SU-DHL-6 (cell line): ENCODE results near the gene TMA7B.

ENCODE experiments used
- EZH2phosphoT487 ChIP-seq: fragments of 200-600 bp; sonication (generic), shearing (Covaris generic); conservative IDR thresholded peaks from 2 replicates; pipeline ENCODE4 v1.6.1; 2018; ENCODE audit warnings: mild to moderate bottlenecking, antibody characterized with exemption, low read length, moderate library complexity, mixed read lengths
- TF ChIP-seq, protein P1 (sequence below): fragments of 200-600 bp; sonication (generic); IDR thresholded peaks from one replicate; pipeline ENCODE4 v1.5.1; 2017; ENCODE audit warnings: antibody characterized with exemption, mild to moderate bottlenecking, low read length, moderate library complexity; ENCODE audit not compliant: insufficient read depth, poor library complexity, severe bottlenecking

DNA sequence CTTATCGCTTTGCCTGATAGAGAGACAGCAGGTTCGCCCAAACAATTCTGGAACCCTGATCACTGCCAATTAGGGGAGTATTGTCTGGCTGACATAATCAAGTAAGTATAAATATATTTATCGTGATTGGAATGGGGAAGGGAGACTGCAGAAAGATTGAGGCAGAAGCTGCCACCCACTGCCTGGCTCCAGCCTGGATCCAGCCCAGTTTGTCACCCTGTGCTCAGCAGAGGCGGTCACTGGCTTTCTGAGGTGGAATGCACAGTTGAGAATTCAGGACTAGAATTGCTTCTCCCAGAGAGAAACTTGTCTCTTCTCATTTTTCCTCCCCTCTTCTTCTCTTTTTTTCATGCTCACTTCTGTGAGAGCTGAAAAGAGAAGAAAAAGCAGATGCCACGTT, 33.4 kb upstream of the TMA7B start:
- TF ChIP-seq, protein P1, sequence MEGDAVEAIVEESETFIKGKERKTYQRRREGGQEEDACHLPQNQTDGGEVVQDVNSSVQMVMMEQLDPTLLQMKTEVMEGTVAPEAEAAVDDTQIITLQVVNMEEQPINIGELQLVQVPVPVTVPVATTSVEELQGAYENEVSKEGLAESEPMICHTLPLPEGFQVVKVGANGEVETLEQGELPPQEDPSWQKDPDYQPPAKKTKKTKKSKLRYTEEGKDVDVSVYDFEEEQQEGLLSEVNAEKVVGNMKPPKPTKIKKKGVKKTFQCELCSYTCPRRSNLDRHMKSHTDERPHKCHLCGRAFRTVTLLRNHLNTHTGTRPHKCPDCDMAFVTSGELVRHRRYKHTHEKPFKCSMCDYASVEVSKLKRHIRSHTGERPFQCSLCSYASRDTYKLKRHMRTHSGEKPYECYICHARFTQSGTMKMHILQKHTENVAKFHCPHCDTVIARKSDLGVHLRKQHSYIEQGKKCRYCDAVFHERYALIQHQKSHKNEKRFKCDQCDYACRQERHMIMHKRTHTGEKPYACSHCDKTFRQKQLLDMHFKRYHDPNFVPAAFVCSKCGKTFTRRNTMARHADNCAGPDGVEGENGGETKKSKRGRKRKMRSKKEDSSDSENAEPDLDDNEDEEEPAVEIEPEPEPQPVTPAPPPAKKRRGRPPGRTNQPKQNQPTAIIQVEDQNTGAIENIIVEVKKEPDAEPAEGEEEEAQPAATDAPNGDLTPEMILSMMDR = no peak
- no peak for TF ChIP-seq EZH2phosphoT487
